CD4-positive, alpha-beta memory T cell (primary cell): ENCODE measurements around the gene PAQR5. TPM values are rescaled to one million over a fixed set of nuclear protein-coding genes. Genes with fewer than 3 reads are reported as not detected.

Source experiments
- CTCF ChIA-PET: fragments of 350-600 bp; sonication (Branson Sonifier 250); formaldehyde crosslinking; loops from one replicate; lab custom pipeline; 2021; ENCODE audit warnings: inconsistent platforms; ENCODE audit not compliant: partially characterized antibody; lab: Charles Lee
- POLR2A ChIA-PET: fragments of 350-600 bp; sonication (Branson Sonifier 250); formaldehyde crosslinking; loops from one replicate; lab custom pipeline; 2021; ENCODE audit not compliant: partially characterized antibody; lab: Charles Lee
- DNase-seq, 5 donors: peaks; one replicate each; pipeline versions ENCODE4 v3.0.0 to v3.0.0-alpha.2; 2020 to 2022; ENCODE audit warnings: mixed read lengths in 1 of 5
- H3K27ac ChIP-seq: one replicate; pipeline ENCODE4 v1.7.0; 2013; ENCODE audit warnings: low read depth, low read length
- H3K27me3 ChIP-seq: 2 replicates; pipeline ENCODE4 v1.7.0; 2013; ENCODE audit warnings: mild to moderate bottlenecking, low read length, moderate library complexity; ENCODE audit not compliant: insufficient read depth
- H3K36me3 ChIP-seq: 2 replicates; pipeline ENCODE4 v1.7.0; 2013; ENCODE audit warnings: mild to moderate bottlenecking, low read length, moderate library complexity; ENCODE audit not compliant: insufficient read depth
- H3K4me1 ChIP-seq: 2 replicates; pipeline ENCODE4 v1.7.0; 2013; ENCODE audit warnings: mild to moderate bottlenecking, low read length, moderate library complexity; ENCODE audit not compliant: insufficient read depth
- H3K4me3 ChIP-seq, 2 donors: one replicate each; pipeline ENCODE4 v1.7.0; 2013; ENCODE audit warnings: low read length in 2 of 2, mild to moderate bottlenecking in 1 of 2
- H3K9me3 ChIP-seq, 2 donors: one replicate each; pipeline ENCODE4 v1.7.0; 2013; ENCODE audit warnings: low read length in 2 of 2, control low read depth in 1 of 2; ENCODE audit not compliant: control insufficient read depth in 1 of 2
- H3K27ac Mint-ChIP-seq, 7 donors: one replicate each; pipeline ENCODE4 v1.8.0; 2020 to 2021; ENCODE audit warnings: mixed read lengths in 7 of 7, mild to moderate bottlenecking in 6 of 7, inconsistent platforms in 3 of 7, moderate library complexity in 3 of 7
- H3K27me3 Mint-ChIP-seq, 2 donors: one replicate each; pipeline ENCODE4 v1.8.0; 2020 to 2021; ENCODE audit warnings: mixed read lengths in 2 of 2
- H3K36me3 Mint-ChIP-seq, 2 donors: one replicate each; pipeline ENCODE4 v1.8.0; 2020 to 2021; ENCODE audit warnings: mixed read lengths in 2 of 2, inconsistent platforms in 1 of 2, mild to moderate bottlenecking in 1 of 2
- H3K4me1 Mint-ChIP-seq, 4 donors: one replicate each; pipeline ENCODE4 v1.8.0; 2020 to 2021; ENCODE audit warnings: mixed read lengths in 4 of 4, mild to moderate bottlenecking in 1 of 4
- H3K4me3 Mint-ChIP-seq, 8 donors: one replicate each; pipeline ENCODE4 v1.8.0; 2020 to 2021; ENCODE audit warnings: mixed read lengths in 8 of 8, mild to moderate bottlenecking in 7 of 8, moderate library complexity in 6 of 8, inconsistent platforms in 3 of 8
- H3K9me3 Mint-ChIP-seq, 8 donors: one replicate each; pipeline ENCODE4 v1.8.0; 2020 to 2021; ENCODE audit warnings: mixed read lengths in 8 of 8, mild to moderate bottlenecking in 5 of 8, inconsistent platforms in 3 of 8, moderate library complexity in 1 of 8
- intact Hi-C: fragments of 100-400 bp; cut with micrococcal nuclease; formaldehyde crosslinking; loops from one replicate; pipeline ENCODE4 v1.15.1; 2023
- polyA plus RNA-seq, 2 donors: library from polyadenylated mRNA; unstranded; fragments of 300-500 nt; fragmentation: Illumina TruSeq; gene quantifications; one replicate each; pipeline ENCODE4 v1.2.3, GENCODE V29; 2021
- total RNA-seq, 2 experiments: library from RNA; stranded (reverse); gene quantifications; one replicate each; pipeline ENCODE4 v1.2.3, GENCODE V29; 2021

Gene PAQR5
- total and polyA plus RNA-seq, 4 experiments from 2014 or later, result 0.20 TPM; not detected in 3

- POLR2A ChIA-PET, result no interaction called here
These were observed 96.0 kb downstream of the PAQR5 start for GRCh38 chr15:69394556-69395282.

GRCh38 chr15:69395460-69395859 lies 96.7 kb downstream of the PAQR5 start:
- Mint-ChIP-seq H3K27me3 (peaks cover 6 to 10% of the 10 kb centered on the region in 2 donors), H3K4me3 (no peak overlapping the region), H3K9me3 (no peaks in the 10 kb centered on the region), H3K36me3 (no peaks in the 10 kb centered on the region), H3K4me1 (peaks cover 5 to 16% (median 7%) of the 10 kb centered on the region in 4 donors), H3K27ac (no peak overlapping the region)
- DNase-seq, result no peak
- H3K9me3 ChIP-seq, result no peaks in the 10 kb centered on the region
- intact Hi-C loops, result no loop called here
- H3K27me3 ChIP-seq, result no peaks in the 10 kb centered on the region
- peaks cover 6% of the 10 kb centered on the region for H3K4me1 ChIP-seq
- ChIA-PET CTCF (interaction anchor here (0.6 to 6.4 kb wide), 10 partner anchors 13 to 358 kb away, joined by 3 to 100 read pairs (median 4); no protein-coding TSS in a partner anchor), POLR2A (no interaction called here)
- no peak overlapping the region for H3K27ac ChIP-seq
- H3K4me3 ChIP-seq, result no peak overlapping the region
- no peaks in the 10 kb centered on the region for H3K36me3 ChIP-seq

More at GRCh38 chr15:69394556-69395282, 96.0 kb downstream of the PAQR5 start:
- Mint-ChIP-seq H3K9me3 (no peaks in the 10 kb centered on the region), H3K27ac (peak overlapping the region in 1 of 7 donors; percentile 11), H3K36me3 (no peaks in the 10 kb centered on the region), H3K4me1 (peaks cover 5 to 16% (median 7%) of the 10 kb centered on the region in 4 donors), H3K27me3 (peaks cover 6 to 10% of the 10 kb centered on the region in 2 donors), H3K4me3 (peak overlapping the region in 2 of 8 donors; percentile 26 to 29)
- no peaks in the 10 kb centered on the region for H3K36me3 ChIP-seq
- CTCF ChIA-PET, result interaction anchor here (0.6 to 6.4 kb wide), 22 partner anchors 9 to 363 kb away, joined by 3 to 100 read pairs (median 4); partner anchors contain the start of gene KIF23
- no peaks in the 10 kb centered on the region for H3K27me3 ChIP-seq
- H3K4me3 ChIP-seq, result no peak overlapping the region
- no peak overlapping the region for H3K27ac ChIP-seq
- no peaks in the 10 kb centered on the region for H3K9me3 ChIP-seq
- intact Hi-C loops, result no loop called here
- H3K4me1 ChIP-seq, result peaks cover 6% of the 10 kb centered on the region
- DNase-seq, result peak; percentile 61 to 75 (median 68)

- Histone ChIP-seq H3K4me1 (peaks cover 6% of the 10 kb centered on the region), H3K9me3 (no peaks in the 10 kb centered on the region), H3K27ac (no peak overlapping the region), H3K36me3 (no peaks in the 10 kb centered on the region), H3K27me3 (no peaks in the 10 kb centered on the region), H3K4me3 (no peak overlapping the region)
- Mint-ChIP-seq H3K27me3 (peaks cover 6 to 10% of the 10 kb centered on the region in 2 donors), H3K9me3 (no peaks in the 10 kb centered on the region), H3K4me3 (no peak overlapping the region), H3K4me1 (peaks cover 5 to 16% (median 7%) of the 10 kb centered on the region in 4 donors), H3K27ac (peak overlapping the region in 1 of 7 donors; percentile 13), H3K36me3 (no peaks in the 10 kb centered on the region)
- POLR2A ChIA-PET, result no interaction called here
- DNase-seq, result no peak
- intact Hi-C loops, result no loop called here
- CTCF ChIA-PET, result interaction anchor here (1.4 to 6.4 kb wide), 4 partner anchors 14 to 338 kb away, joined by 4 to 100 read pairs (median 6); no protein-coding TSS in a partner anchor
These were observed 97.3 kb downstream of the PAQR5 start for GRCh38 chr15:69395991-69396390.

- peaks cover 5 to 16% (median 7%) of the 10 kb centered on the region in 4 donors for H3K4me1 Mint-ChIP-seq
- ChIA-PET POLR2A (interaction anchor here (0.6 kb wide), 1 partner anchor 54 kb away, joined by 3 read pairs; the partner anchor contains the start of gene RPLP1), CTCF (no interaction called here)
- H3K27me3 Mint-ChIP-seq, result peaks cover 3 to 4% of the 10 kb centered on the region in 2 donors
- intact Hi-C loops, result loop anchor here (1.0 kb wide), 1 partner anchor 339 kb away; no protein-coding TSS in a partner anchor
- H3K27ac ChIP-seq, result no peak overlapping the region
- no peak overlapping the region for H3K4me3 ChIP-seq
- H3K36me3 ChIP-seq, result no peaks in the 10 kb centered on the region
- peaks cover 6% of the 10 kb centered on the region for H3K4me1 ChIP-seq
- peak overlapping the region in 2 of 7 donors; percentile 7 to 56 for H3K27ac Mint-ChIP-seq
- no peaks in the 10 kb centered on the region for H3K27me3 ChIP-seq
- H3K4me3 Mint-ChIP-seq, result no peak overlapping the region
- no peaks in the 10 kb centered on the region for H3K9me3 Mint-ChIP-seq
- no peaks in the 10 kb centered on the region for H3K36me3 Mint-ChIP-seq
- H3K9me3 ChIP-seq, result no peaks in the 10 kb centered on the region
- no peak for DNase-seq
These were observed 99.8 kb downstream of the PAQR5 start for GRCh38 chr15:69398491-69398891.

- H3K36me3 Mint-ChIP-seq, result no peaks in the 10 kb centered on the region
- no peak for DNase-seq
- H3K27me3 ChIP-seq, result no peaks in the 10 kb centered on the region
- H3K9me3 Mint-ChIP-seq, result no peaks in the 10 kb centered on the region
- peaks cover 0 to 9% (median 2%) of the 10 kb centered on the region in 4 donors for H3K4me1 Mint-ChIP-seq
- no peak overlapping the region for H3K27ac Mint-ChIP-seq
- intact Hi-C loops, result no loop called here
- H3K4me1 ChIP-seq, result no peaks in the 10 kb centered on the region
- ChIA-PET CTCF (no interaction called here), POLR2A (no interaction called here)
- no peaks in the 10 kb centered on the region for H3K36me3 ChIP-seq
- H3K27me3 Mint-ChIP-seq, result peaks cover 0 to 10% of the 10 kb centered on the region in 2 donors
- H3K9me3 ChIP-seq, result no peaks in the 10 kb centered on the region
- H3K4me3 ChIP-seq, result no peak overlapping the region
- no peak overlapping the region for H3K27ac ChIP-seq
- H3K4me3 Mint-ChIP-seq, result no peak overlapping the region
These were observed 102.1 kb downstream of the PAQR5 start for GRCh38 chr15:69400850-69401249.

GRCh38 chr15:69402816-69403215 lies 104.1 kb downstream of the PAQR5 start:
- peaks cover 0 to 8% (median 2%) of the 10 kb centered on the region in 4 donors for H3K4me1 Mint-ChIP-seq
- H3K36me3 ChIP-seq, result no peaks in the 10 kb centered on the region
- H3K4me3 Mint-ChIP-seq, result no peak overlapping the region
- POLR2A ChIA-PET, result no interaction called here
- H3K9me3 Mint-ChIP-seq, result no peaks in the 10 kb centered on the region
- H3K27me3 Mint-ChIP-seq, result peaks cover 1 to 13% of the 10 kb centered on the region in 2 donors
- H3K4me1 ChIP-seq, result no peaks in the 10 kb centered on the region
- H3K36me3 Mint-ChIP-seq, result no peaks in the 10 kb centered on the region
- H3K27ac Mint-ChIP-seq, result no peak overlapping the region
- intact Hi-C loops, result no loop called here
- H3K27ac ChIP-seq, result no peak overlapping the region
- no peaks in the 10 kb centered on the region for H3K9me3 ChIP-seq
- CTCF ChIA-PET, result no interaction called here
- DNase-seq, result no peak
- no peaks in the 10 kb centered on the region for H3K27me3 ChIP-seq
- no peak overlapping the region for H3K4me3 ChIP-seq

GRCh38 chr15:69403594-69403993 lies 104.9 kb downstream of the PAQR5 start:
- no peaks in the 10 kb centered on the region for H3K4me1 ChIP-seq
- no peak overlapping the region for H3K4me3 ChIP-seq
- H3K27me3 Mint-ChIP-seq, result peaks cover 1 to 13% of the 10 kb centered on the region in 2 donors
- ChIA-PET CTCF (interaction anchor here (1.4 kb wide), 1 partner anchor 9 kb away, joined by 6 read pairs; no protein-coding TSS in a partner anchor), POLR2A (no interaction called here)
- no peak overlapping the region for H3K27ac Mint-ChIP-seq
- H3K27ac ChIP-seq, result no peak overlapping the region
- peaks cover 0 to 5% (median under 1%) of the 10 kb centered on the region in 4 donors for H3K4me1 Mint-ChIP-seq
- H3K4me3 Mint-ChIP-seq, result no peak overlapping the region
- no peaks in the 10 kb centered on the region for H3K36me3 ChIP-seq
- intact Hi-C loops, result no loop called here
- DNase-seq, result no peak
- no peaks in the 10 kb centered on the region for H3K27me3 ChIP-seq
- no peaks in the 10 kb centered on the region for H3K9me3 ChIP-seq
- no peaks in the 10 kb centered on the region for H3K9me3 Mint-ChIP-seq
- H3K36me3 Mint-ChIP-seq, result no peaks in the 10 kb centered on the region
